GM12892 (cell line): Measurements from ENCODE around the gene TCF4.

ENCODE experiments used
- POLR2A ChIP-seq: IDR thresholded peaks from 2 replicates; pipeline ENCODE4 v1.6.1; 2011; ENCODE audit warnings: low read depth, low read length, control low read depth
- POLR2AphosphoS5 ChIP-seq: IDR thresholded peaks from 2 replicates; pipeline ENCODE4 v1.6.1; 2011; ENCODE audit warnings: low read depth, low read length, control low read depth

DNA sequence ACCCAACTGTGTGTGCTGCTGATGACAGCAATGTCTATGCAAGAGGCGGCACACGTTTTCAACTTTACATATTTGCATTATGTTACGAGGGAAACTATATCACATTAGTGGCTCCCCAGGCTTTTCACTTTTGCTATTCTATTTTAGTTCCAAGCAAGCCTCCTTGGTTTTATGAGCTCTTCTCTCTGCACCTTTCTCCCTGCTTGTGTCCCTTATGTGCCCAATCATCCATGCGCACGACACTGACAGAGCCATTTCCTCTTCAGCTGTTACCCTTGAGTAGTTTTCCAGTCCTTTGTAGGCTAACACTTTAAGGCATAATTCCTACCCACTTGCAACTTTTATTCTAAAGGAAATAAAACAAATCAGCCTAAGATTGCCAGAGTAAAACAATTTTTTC, 154.3 kb downstream of the TCF4 start:
- TF ChIP-seq POLR2AphosphoS5 = no peak
- no peak for TF ChIP-seq POLR2A
